ENCODE data around the gene HOMER3. TPM values are rescaled to one million over a fixed set of nuclear protein-coding genes. Genes with fewer than 3 reads are reported as not detected.

Gene HOMER3
- total RNA-seq, 1 experiment from 2014 or later, result 58.9 TPM

DNA sequence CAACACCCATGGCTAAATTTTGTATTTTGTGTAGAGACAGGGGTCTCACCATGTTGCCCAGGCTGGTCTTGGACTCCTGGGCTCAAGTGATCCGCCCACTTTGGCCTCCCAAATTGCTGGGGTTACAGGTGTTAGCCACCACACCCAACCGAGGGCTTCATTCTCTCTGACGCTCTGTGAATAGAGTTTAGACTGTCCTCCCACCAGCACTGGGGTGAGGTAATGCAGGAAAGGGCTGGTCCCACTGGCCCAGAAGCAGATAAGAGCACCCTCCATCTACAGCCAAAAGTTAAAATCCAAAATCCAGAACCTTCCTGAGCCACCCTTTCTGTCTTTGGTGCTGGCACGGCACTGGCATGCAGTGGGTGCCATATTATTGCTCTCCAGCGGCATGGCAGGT, 31.8 kb upstream of the HOMER3 start:
- H3K4me1 Mint-ChIP-seq (ENCODE audit: insufficient read depth, unreplicated experiment), result no peaks in the 10 kb centered on the region
- BruUV-seq (replicated peaks), result no TSS peak
- POLR2A ChIA-PET, result interaction anchor here (0.7 kb wide), 1 partner anchor 36 kb away, joined by 3 read pairs; no protein-coding TSS in a partner anchor
- no peaks in the 10 kb centered on the region for H3K9me3 Mint-ChIP-seq (ENCODE audit: unreplicated experiment)
- intact Hi-C loops (cut with micrococcal nuclease), result no loop called here
- H3K36me3 Mint-ChIP-seq (ENCODE audit: insufficient read depth, unreplicated experiment), result peaks cover 6% of the 10 kb centered on the region
- no peak for DNase-seq (ENCODE audit: unreplicated experiment)
- no peak overlapping the region for H3K4me3 Mint-ChIP-seq (ENCODE audit: unreplicated experiment)
- H3K27me3 Mint-ChIP-seq (ENCODE audit: insufficient read depth, unreplicated experiment), result no peaks in the 10 kb centered on the region
- CTCF ChIA-PET, result interaction anchor here (0.7 kb wide), 1 partner anchor 14 kb away, joined by 4 read pairs; no protein-coding TSS in a partner anchor
- no peak overlapping the region for H3K27ac Mint-ChIP-seq (ENCODE audit: low read depth, unreplicated experiment)
- TF ChIP-seq, protein P1, sequence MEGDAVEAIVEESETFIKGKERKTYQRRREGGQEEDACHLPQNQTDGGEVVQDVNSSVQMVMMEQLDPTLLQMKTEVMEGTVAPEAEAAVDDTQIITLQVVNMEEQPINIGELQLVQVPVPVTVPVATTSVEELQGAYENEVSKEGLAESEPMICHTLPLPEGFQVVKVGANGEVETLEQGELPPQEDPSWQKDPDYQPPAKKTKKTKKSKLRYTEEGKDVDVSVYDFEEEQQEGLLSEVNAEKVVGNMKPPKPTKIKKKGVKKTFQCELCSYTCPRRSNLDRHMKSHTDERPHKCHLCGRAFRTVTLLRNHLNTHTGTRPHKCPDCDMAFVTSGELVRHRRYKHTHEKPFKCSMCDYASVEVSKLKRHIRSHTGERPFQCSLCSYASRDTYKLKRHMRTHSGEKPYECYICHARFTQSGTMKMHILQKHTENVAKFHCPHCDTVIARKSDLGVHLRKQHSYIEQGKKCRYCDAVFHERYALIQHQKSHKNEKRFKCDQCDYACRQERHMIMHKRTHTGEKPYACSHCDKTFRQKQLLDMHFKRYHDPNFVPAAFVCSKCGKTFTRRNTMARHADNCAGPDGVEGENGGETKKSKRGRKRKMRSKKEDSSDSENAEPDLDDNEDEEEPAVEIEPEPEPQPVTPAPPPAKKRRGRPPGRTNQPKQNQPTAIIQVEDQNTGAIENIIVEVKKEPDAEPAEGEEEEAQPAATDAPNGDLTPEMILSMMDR (IDR thresholded peaks at IDR 0.05; ENCODE audit: unreplicated experiment), result no peak

GRCh38 chr19:18972301-18972811, 31.3 kb upstream of the HOMER3 start:
- POLR2A ChIA-PET, result interaction anchor here (0.7 kb wide), 2 partner anchors 11 to 35 kb away, joined by 3 read pairs; no protein-coding TSS in a partner anchor
- Mint-ChIP-seq H3K27ac (ENCODE audit: low read depth, unreplicated experiment) (no peak overlapping the region), H3K9me3 (ENCODE audit: unreplicated experiment) (no peaks in the 10 kb centered on the region), H3K27me3 (ENCODE audit: insufficient read depth, unreplicated experiment) (no peaks in the 10 kb centered on the region), H3K36me3 (ENCODE audit: insufficient read depth, unreplicated experiment) (peaks cover 6% of the 10 kb centered on the region), H3K4me3 (ENCODE audit: unreplicated experiment) (no peak overlapping the region), H3K4me1 (ENCODE audit: insufficient read depth, unreplicated experiment) (no peaks in the 10 kb centered on the region)
- BruUV-seq (replicated peaks), result no TSS peak
- no peak for DNase-seq (ENCODE audit: unreplicated experiment)
- intact Hi-C loops (cut with micrococcal nuclease), result no loop called here
- CTCF ChIA-PET, result interaction anchor here (0.7 kb wide), 1 partner anchor 15 kb away, joined by 4 read pairs; no protein-coding TSS in a partner anchor
- TF ChIP-seq, protein P1 (IDR thresholded peaks at IDR 0.05; ENCODE audit: unreplicated experiment), result no peak

DNA sequence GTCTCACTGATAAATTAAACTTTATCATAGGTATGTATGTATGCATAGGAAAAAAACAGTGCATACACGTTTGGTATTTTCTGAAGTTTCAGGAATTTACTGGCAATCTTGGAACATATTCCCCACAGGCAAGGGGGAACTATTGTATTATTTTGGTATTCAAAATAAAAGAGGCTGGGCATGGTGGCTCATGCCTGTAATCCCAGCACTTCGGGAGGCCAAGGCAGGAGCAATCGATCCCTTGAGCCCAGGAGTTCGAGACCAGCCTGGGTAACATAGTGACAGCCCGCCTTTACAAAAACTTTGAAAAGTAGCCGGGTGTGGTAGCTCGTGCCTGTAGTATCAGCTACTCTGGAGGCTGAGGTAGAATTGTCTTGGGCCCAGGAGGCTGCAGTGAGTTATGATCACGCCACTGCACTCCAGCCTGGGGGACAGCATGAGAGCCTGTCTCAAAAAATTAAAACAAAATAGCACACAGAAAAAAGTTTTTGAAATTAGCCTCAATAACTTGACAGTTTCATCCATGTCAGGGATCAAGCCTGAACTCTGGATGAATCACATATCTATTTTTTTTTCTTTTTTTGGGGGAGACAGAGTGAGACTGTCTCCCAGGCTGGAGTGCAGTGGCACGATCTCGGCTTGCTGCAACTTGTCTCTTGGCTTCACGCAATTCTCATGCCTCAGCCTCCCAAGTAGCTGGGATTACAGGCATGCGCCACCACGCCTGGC, 29.1 kb upstream of the HOMER3 start:
- TF ChIP-seq, protein P1 (IDR thresholded peaks at IDR 0.05; ENCODE audit: unreplicated experiment), result no peak
- no peak for DNase-seq (ENCODE audit: unreplicated experiment)
- ChIA-PET POLR2A (interaction anchor here (0.9 to 1.0 kb wide), 2 partner anchors 12 to 17 kb away, joined by 3 read pairs; no protein-coding TSS in a partner anchor), CTCF (interaction anchor here (0.6 to 1.6 kb wide), 3 partner anchors 14 to 485 kb away, joined by 3 to 9 read pairs (median 3); no protein-coding TSS in a partner anchor)
- intact Hi-C loops (cut with micrococcal nuclease), result no loop called here
- H3K27me3 Mint-ChIP-seq (ENCODE audit: insufficient read depth, unreplicated experiment), result no peaks in the 10 kb centered on the region
- H3K9me3 Mint-ChIP-seq (ENCODE audit: unreplicated experiment), result no peaks in the 10 kb centered on the region
- H3K4me3 Mint-ChIP-seq (ENCODE audit: unreplicated experiment), result no peak overlapping the region
- H3K27ac Mint-ChIP-seq (ENCODE audit: low read depth, unreplicated experiment), result no peak overlapping the region
- no peaks in the 10 kb centered on the region for H3K4me1 Mint-ChIP-seq (ENCODE audit: insufficient read depth, unreplicated experiment)
- peaks cover 6% of the 10 kb centered on the region for H3K36me3 Mint-ChIP-seq (ENCODE audit: insufficient read depth, unreplicated experiment)
- BruUV-seq (replicated peaks), result no TSS peak
